SIG-M5 treated with dmso at 0.1 percent for 504 hours (cell line): ENCODE results near the gene SRSF9.

Experiments
- DNase-seq: peaks from one replicate; lab custom pipeline; 2025; ENCODE audit not compliant: unreplicated experiment; lab: John Stamatoyannopoulos, UW

The SRSF9 gene

GRCh38 chr12:120413901-120414695, 55.5 kb downstream of the SRSF9 start:
- no peak for DNase-seq

DNA sequence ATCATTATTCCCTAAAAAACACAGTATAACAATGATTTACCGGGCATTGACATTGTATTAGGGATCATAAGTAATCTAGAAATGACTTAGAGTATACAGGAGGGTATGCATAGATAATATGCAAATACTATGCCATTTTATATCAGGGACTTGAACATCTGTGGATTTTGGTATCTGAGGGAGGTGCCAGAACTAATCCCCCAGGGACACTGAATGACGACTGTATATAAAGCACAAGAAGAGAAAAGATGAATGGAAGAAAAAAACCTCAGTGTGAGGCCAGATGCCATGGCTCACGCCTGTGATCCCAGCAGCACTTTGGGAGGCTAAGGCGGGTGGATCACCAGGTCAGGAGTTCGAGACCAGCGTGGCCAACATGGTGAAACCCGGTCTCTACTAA, 57.1 kb downstream of the SRSF9 start:
- no peak for DNase-seq
